ENCODE measurements around the gene EOMES. TPM values are rescaled to one million over a fixed set of nuclear protein-coding genes. Genes with fewer than 3 reads are reported as not detected.

The EOMES gene
- total RNA-seq, 2 experiments from 2014 or later, result 0.64 to 0.69 TPM

- TF ChIP-seq CTCF (IDR thresholded peaks at IDR 0.05), result no peak
- H3K4me1 Mint-ChIP-seq (ENCODE audit: low read depth), result no peaks in the 10 kb centered on the region
- Histone ChIP-seq H3K36me3 (ENCODE audit: insufficient read depth, low read length) (no peaks in the 10 kb centered on the region), H3K27me3 (ENCODE audit: control insufficient read depth in 1 of 2, insufficient read depth in 2 of 2, low read length in 2 of 2) (peaks cover 0 to under 1% of the 10 kb centered on the region in 2 experiments), H3K4me3 (ENCODE audit: low read length) (no peak overlapping the region), H3K4me1 (ENCODE audit: insufficient read depth, low read length) (no peaks in the 10 kb centered on the region), H3K9me3 (ENCODE audit: control insufficient read depth in 1 of 2, insufficient read depth in 1 of 2, low read length in 2 of 2) (no peaks in the 10 kb centered on the region), H3K27ac (ENCODE audit: low read depth in 1 of 2, low read length in 2 of 2) (no peak overlapping the region)
- H3K4me3 Mint-ChIP-seq, result no peak overlapping the region
- intact Hi-C loops (cut with DNase I, micrococcal nuclease), result no loop called here
- ChIA-PET POLR2A (no interaction called here), CTCF (no interaction called here)
- no peak overlapping the region for H3K27ac Mint-ChIP-seq
- DNase-seq (no peak), ATAC-seq (ENCODE audit: poor library complexity) (no peak)
- H3K27me3 Mint-ChIP-seq, result peaks cover 9% of the 10 kb centered on the region
- no peaks in the 10 kb centered on the region for H3K9me3 Mint-ChIP-seq
- no peaks in the 10 kb centered on the region for H3K36me3 Mint-ChIP-seq (ENCODE audit: low read depth)
Observed at GRCh38 chr3:27737091-27737490, 15.0 kb upstream of the EOMES start.

- Histone ChIP-seq H3K9me3 (ENCODE audit: control insufficient read depth in 1 of 2, insufficient read depth in 1 of 2, low read length in 2 of 2) (peaks cover 0 to 12% of the 10 kb centered on the region in 2 experiments), H3K36me3 (ENCODE audit: insufficient read depth, low read length) (no peaks in the 10 kb centered on the region), H3K27me3 (ENCODE audit: control insufficient read depth in 1 of 2, insufficient read depth in 2 of 2, low read length in 2 of 2) (peaks cover 46 to 60% of the 10 kb centered on the region in 2 experiments), H3K27ac (ENCODE audit: low read depth in 1 of 2, low read length in 2 of 2) (no peak overlapping the region), H3K4me3 (ENCODE audit: low read length) (no peak overlapping the region), H3K4me1 (ENCODE audit: insufficient read depth, low read length) (peaks cover 33% of the 10 kb centered on the region)
- ATAC-seq (ENCODE audit: poor library complexity) (no peak), DNase-seq (no peak)
- ChIA-PET CTCF (no interaction called here), POLR2A (no interaction called here)
- TF ChIP-seq CTCF (IDR thresholded peaks at IDR 0.05), result no peak
- Mint-ChIP-seq H3K27ac (no peak overlapping the region), H3K4me3 (peak overlapping the region; percentile 20), H3K27me3 (peaks cover 65% of the 10 kb centered on the region), H3K36me3 (ENCODE audit: low read depth) (no peaks in the 10 kb centered on the region), H3K4me1 (ENCODE audit: low read depth) (peaks cover 46% of the 10 kb centered on the region), H3K9me3 (no peaks in the 10 kb centered on the region)
- intact Hi-C loops (cut with DNase I, micrococcal nuclease), result no loop called here
Observed at GRCh38 chr3:27730774-27731659, 8.9 kb upstream of the EOMES start.

GRCh38 chr3:27729748-27730611 is 7.9 kb upstream of the EOMES start:
- intact Hi-C loops (cut with DNase I, micrococcal nuclease), result loop anchor here (2.0 to 10.0 kb wide), 2 partner anchors 17 to 155 kb away; no protein-coding TSS in a partner anchor
- H3K36me3 Mint-ChIP-seq (ENCODE audit: low read depth), result no peaks in the 10 kb centered on the region
- no peak for ATAC-seq (ENCODE audit: poor library complexity)
- Histone ChIP-seq H3K9me3 (ENCODE audit: control insufficient read depth in 1 of 2, insufficient read depth in 1 of 2, low read length in 2 of 2) (peaks cover 0 to 12% of the 10 kb centered on the region in 2 experiments), H3K4me3 (ENCODE audit: low read length) (peak overlapping the region; percentile 13), H3K27me3 (ENCODE audit: control insufficient read depth in 1 of 2, insufficient read depth in 2 of 2, low read length in 2 of 2) (peaks cover 53 to 69% of the 10 kb centered on the region in 2 experiments), H3K4me1 (ENCODE audit: insufficient read depth, low read length) (peaks cover 33% of the 10 kb centered on the region), H3K36me3 (ENCODE audit: insufficient read depth, low read length) (no peaks in the 10 kb centered on the region), H3K27ac (ENCODE audit: low read depth in 1 of 2, low read length in 2 of 2) (no peak overlapping the region)
- ChIA-PET POLR2A (no interaction called here), CTCF (no interaction called here)
- H3K4me1 Mint-ChIP-seq (ENCODE audit: low read depth), result peaks cover 50% of the 10 kb centered on the region
- H3K27ac Mint-ChIP-seq, result no peak overlapping the region
- peaks cover 74% of the 10 kb centered on the region for H3K27me3 Mint-ChIP-seq
- no peak for TF ChIP-seq CTCF (IDR thresholded peaks at IDR 0.05)
- DNase-seq, result no peak
- H3K9me3 Mint-ChIP-seq, result no peaks in the 10 kb centered on the region
- peak overlapping the region; percentile 61 for H3K4me3 Mint-ChIP-seq

Measured in CD4-positive, alpha-beta T cell (primary cell).